K562 (cell line): Measurements from ENCODE around the gene DHCR24. TPM values are rescaled to one million over a fixed set of nuclear protein-coding genes. Genes with fewer than 3 reads are reported as not detected.
A peak's percentile ranks its signal among the peaks of the same experiment; 100 is the strongest.

Experiments
- ATAC-seq: fragments of 200-7000 bp; cut with Tn5 transposase; 3 replicates; pipeline ENCODE4 v1.9.1; 2020; ENCODE audit warnings: moderate library complexity
- BruUV-seq: library from RNA; stranded (reverse); fragments of 400-500 nt; replicated peaks from 2 replicates; lab custom pipeline; 2021; lab: Mats Ljungman, UMichigan
- CTCF ChIA-PET: fragments of 300-600 bp; formaldehyde crosslinking; extraction: SDS; loops from one replicate; lab custom pipeline; 2021; ENCODE audit warnings: low intra/inter-chr PET ratio; lab: Yijun Ruan, JAX
- POLR2A ChIA-PET: fragments of 300-600, 350-650 bp; sonication (Branson Sonifier 250); formaldehyde crosslinking; extraction: SDS; loops from one replicate; lab custom pipeline; 2021; ENCODE audit warnings: antibody characterized with exemption, inconsistent platforms; lab: Yijun Ruan, JAX
- DNase-seq, 4 experiments: peaks; one replicate each; pipeline versions ENCODE4 v3.0.0 to v3.0.0-alpha.2; 2011 to 2018; ENCODE audit warnings: low spot score in 3 of 4, mixed read lengths in 3 of 4; ENCODE audit errors: extremely low read depth in 1 of 4
- FAIRE-seq: peaks from 2 replicates; lab custom pipeline; 2011; peaks lifted over from hg19 to GRCh38; lab: Jason Lieb, UNC
- H2AFZ ChIP-seq: 2 replicates; pipeline ENCODE4 v1.6.0; 2011; ENCODE audit warnings: low read depth, low read length, control low read depth, inconsistent platforms
- H3K27ac ChIP-seq: fragments of 200-600 bp; 3 replicates; pipeline ENCODE4 v1.8.0; 2011; ENCODE audit warnings: low read depth, mild to moderate bottlenecking, control low read depth, inconsistent platforms, low read length, moderate library complexity, mixed read lengths; ENCODE audit errors: extremely low read depth
- H3K27me3 ChIP-seq, 2 experiments: fragments of 300-600 bp in 1 of 2; 2 replicates in 1 of 2; 3 replicates in 1 of 2; pipeline versions ENCODE4 v1.6.0 to v1.8.0; 2011; ENCODE audit warnings: inconsistent platforms in 2 of 2, low read length in 2 of 2, mild to moderate bottlenecking in 1 of 2, mixed read lengths in 1 of 2, moderate library complexity in 1 of 2; ENCODE audit not compliant: control insufficient read depth in 2 of 2, insufficient read depth in 2 of 2
- H3K36me3 ChIP-seq: fragments of 300-600 bp; 3 replicates; pipeline ENCODE4 v1.8.0; 2011; ENCODE audit warnings: mild to moderate bottlenecking, low read length, inconsistent platforms; ENCODE audit not compliant: control insufficient read depth, insufficient read depth
- H3K4me1 ChIP-seq, 2 experiments: fragments of 200-600 bp in 1 of 2; replicated peaks in 1 of 2; 2 replicates in 1 of 2; 3 replicates in 1 of 2; pipeline versions ENCODE4 v1.5.1 to v1.8.0; 2011; ENCODE audit warnings: inconsistent platforms in 2 of 2, low read length in 2 of 2, mild to moderate bottlenecking in 1 of 2, mixed read lengths in 1 of 2, moderate library complexity in 1 of 2; ENCODE audit not compliant: control insufficient read depth in 2 of 2, insufficient read depth in 2 of 2
- H3K4me2 ChIP-seq: 2 replicates; pipeline ENCODE4 v1.6.1; 2011; ENCODE audit warnings: low read length, control low read depth, inconsistent platforms, mixed read lengths; ENCODE audit not compliant: insufficient read depth
- H3K4me3 ChIP-seq: fragments of 200-600 bp; sonication (generic), shearing (Covaris generic); 2 replicates; pipeline ENCODE4 v1.5.1; 2016; ENCODE audit warnings: control low read depth, inconsistent platforms
- H3K79me2 ChIP-seq: fragments of 200-600 bp; 3 replicates; pipeline ENCODE4 v1.8.0; 2011; ENCODE audit warnings: low read length, inconsistent platforms; ENCODE audit not compliant: control insufficient read depth, insufficient read depth
- H3K9ac ChIP-seq, 2 experiments: 2 replicates each; pipeline versions ENCODE4 v1.6.0 to v1.6.1; 2011; ENCODE audit warnings: low read depth in 2 of 2, low read length in 2 of 2, control low read depth in 1 of 2, inconsistent platforms in 1 of 2, mild to moderate bottlenecking in 1 of 2, mixed read lengths in 1 of 2; ENCODE audit not compliant: insufficient read depth in 1 of 2
- H3K9me1 ChIP-seq: one replicate; pipeline ENCODE4 v1.6.0; 2011; ENCODE audit warnings: inconsistent platforms, mild to moderate bottlenecking, low read length, moderate library complexity; ENCODE audit not compliant: control insufficient read depth, insufficient read depth
- H3K9me3 ChIP-seq: replicated peaks from 2 replicates; pipeline ENCODE4 v1.5.1; 2011; ENCODE audit warnings: low read depth, low read length, inconsistent platforms; ENCODE audit not compliant: control insufficient read depth, insufficient read depth
- H4K20me1 ChIP-seq: replicated peaks from 2 replicates; pipeline ENCODE4 v1.6.1; 2011; ENCODE audit warnings: low read length, inconsistent platforms, mixed read lengths; ENCODE audit not compliant: control insufficient read depth, insufficient read depth
- BCOR ChIP-seq: fragments of 450-650 bp; IDR thresholded peaks from 2 replicates; pipeline ENCODE4 v1.6.1; 2016
- DPF2 ChIP-seq: fragments of 450-650 bp; IDR thresholded peaks from 2 replicates; pipeline ENCODE4 v1.6.1; 2016
- ETV1 ChIP-seq: fragments of 450-650 bp; conservative IDR thresholded peaks from 2 replicates; pipeline ENCODE4 v1.6.1; 2016; ENCODE audit warnings: missing genetic modification characterization, control low read depth, low read depth, missing compliant biosample characterization
- HEY1 ChIP-seq: fragments of 250-450 bp; sonication (Bioruptor Pico); IDR thresholded peaks from 2 replicates; pipeline ENCODE4 v1.5.0; 2020; ENCODE audit warnings: mild to moderate bottlenecking, moderate library complexity, borderline replicate concordance
- PTBP1 ChIP-seq: fragments of 200-400 bp; formaldehyde crosslinking; IDR thresholded peaks from 2 replicates; pipeline ENCODE4 v1.6.1; 2017; ENCODE audit warnings: low read depth, low read length
- RBM25 ChIP-seq: fragments of 200-400 bp; formaldehyde crosslinking; IDR thresholded peaks from 2 replicates; pipeline ENCODE4 v1.6.1; 2018; ENCODE audit warnings: low read length, low read depth, moderate library complexity; ENCODE audit not compliant: severe bottlenecking
- SAFB ChIP-seq: fragments of 200-400 bp; formaldehyde crosslinking; IDR thresholded peaks from 2 replicates; pipeline ENCODE4 v1.6.1; 2017; ENCODE audit warnings: low read depth, low read length, borderline replicate concordance
- SNIP1 ChIP-seq: fragments of 450-650 bp; IDR thresholded peaks from 2 replicates; pipeline ENCODE4 v1.7.1; 2017; ENCODE audit warnings: low read depth, mild to moderate bottlenecking
- ZNF143 ChIP-seq: sonication (generic); formaldehyde crosslinking; IDR thresholded peaks from 2 replicates; pipeline ENCODE4 v1.9.0; 2022; ENCODE audit warnings: mild to moderate bottlenecking, missing genetic modification reagents
- ZNF644 ChIP-seq: fragments of 200-800 bp; sonication (Bioruptor generic); IDR thresholded peaks from 2 replicates; pipeline ENCODE4 v1.6.1; 2016; ENCODE audit warnings: low read depth, missing genetic modification characterization, missing compliant biosample characterization
- WGBS: fragments of 100-300 bp; shearing (Covaris generic); methylation state at CpG from one replicate; pipeline ENCODE4 v1.1.6; 2016; ENCODE audit warnings: low coverage, mixed read lengths; ENCODE audit not compliant: insufficient coverage; ENCODE audit errors: missing lambda C conversion rate; 5-methylcytosine and 5-hydroxymethylcytosine counted together
- in situ Hi-C: fragments of 300-500 bp; cut with MboI; formaldehyde crosslinking; loops from 4 replicates; pipeline ENCODE4 v1.15.0; 2018; ENCODE audit warnings: inconsistent platforms, mixed read lengths
- intact Hi-C: fragments of 100-400 bp; cut with micrococcal nuclease; formaldehyde crosslinking; loops from 2 replicates; pipeline ENCODE4 v1.14.2; 2022
- polyA plus RNA-seq, 8 experiments: library from polyadenylated mRNA; depleted of rRNA in 4 of 8; stranded (reverse) in 5 of 8; unstranded in 3 of 8; fragments of >200 nt; fragmentation: Nextera tagmentation in 2 of 8; fragmentation: Illumina TruSeq in 1 of 8; extraction: Ambion mirVana in 2 of 8; extraction: Trizol in 1 of 8; gene quantifications; 2 replicates each; pipeline versions ENCODE4 v1.2.1 to v1.2.3, GENCODE V29; 2011 to 2014; ENCODE audit warnings: inconsistent platforms in 1 of 8, missing spikeins in 1 of 8
- total RNA-seq, 7 experiments: library from RNA; depleted of rRNA in 6 of 7; stranded (reverse); fragments of >200 nt in 6 of 7; fragmentation: Illumina TruSeq in 2 of 7; extraction: Trizol in 2 of 7; gene quantifications; 2 replicates each; pipeline versions ENCODE4 v1.2.1 to v1.2.3, GENCODE V29; 2011 to 2021; ENCODE audit warnings: low replicate concordance in 1 of 7
- TF ChIP-seq, protein P1 (sequence below): fragments of 450-650 bp; conservative IDR thresholded peaks from 2 replicates; pipeline ENCODE4 v1.6.1; 2016; ENCODE audit warnings: missing genetic modification characterization, low read depth, mild to moderate bottlenecking, control low read depth, missing compliant biosample characterization

DHCR24 gene
- total and polyA plus RNA-seq, 9 of the 15 experiments (the other 6 are each of a cell fraction or from before 2014, with no cell fraction given) = 23.4 to 161 (median 79.9) TPM

DNA sequence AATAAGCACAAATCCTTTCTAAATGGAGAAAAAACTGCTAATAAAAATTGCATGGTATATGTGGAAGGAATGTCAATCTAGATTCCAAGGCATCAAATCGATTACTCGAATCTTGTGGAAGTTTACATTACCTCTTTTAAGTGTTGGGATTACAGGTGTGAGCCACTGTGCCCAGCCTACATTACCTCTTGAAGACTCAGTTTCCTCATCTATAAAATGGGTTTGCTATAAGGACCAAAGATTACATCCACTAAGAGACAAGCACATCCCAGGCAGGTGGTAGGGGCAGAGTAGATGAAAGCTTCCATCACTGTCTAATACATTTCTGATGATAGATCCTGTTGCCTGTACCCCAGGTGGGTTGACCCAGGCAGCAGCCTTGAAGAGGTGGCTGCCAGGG, 16.1 kb downstream of the DHCR24 start (continued):
- TF ChIP-seq SAFB (no peak), DPF2 (no peak), SNIP1 (no peak), ZNF143 (CRISPR knock-in tag) (no peak), PTBP1 (no peak), BCOR (peak; percentile 63; the same call in 1 of the 2 replicates), ETV1 (tag) (no peak), RBM25 (peak; percentile 95)
- TF ChIP-seq, protein P1, sequence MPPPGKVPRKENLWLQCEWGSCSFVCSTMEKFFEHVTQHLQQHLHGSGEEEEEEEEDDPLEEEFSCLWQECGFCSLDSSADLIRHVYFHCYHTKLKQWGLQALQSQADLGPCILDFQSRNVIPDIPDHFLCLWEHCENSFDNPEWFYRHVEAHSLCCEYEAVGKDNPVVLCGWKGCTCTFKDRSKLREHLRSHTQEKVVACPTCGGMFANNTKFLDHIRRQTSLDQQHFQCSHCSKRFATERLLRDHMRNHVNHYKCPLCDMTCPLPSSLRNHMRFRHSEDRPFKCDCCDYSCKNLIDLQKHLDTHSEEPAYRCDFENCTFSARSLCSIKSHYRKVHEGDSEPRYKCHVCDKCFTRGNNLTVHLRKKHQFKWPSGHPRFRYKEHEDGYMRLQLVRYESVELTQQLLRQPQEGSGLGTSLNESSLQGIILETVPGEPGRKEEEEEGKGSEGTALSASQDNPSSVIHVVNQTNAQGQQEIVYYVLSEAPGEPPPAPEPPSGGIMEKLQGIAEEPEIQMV (tag) = no peak

DNA sequence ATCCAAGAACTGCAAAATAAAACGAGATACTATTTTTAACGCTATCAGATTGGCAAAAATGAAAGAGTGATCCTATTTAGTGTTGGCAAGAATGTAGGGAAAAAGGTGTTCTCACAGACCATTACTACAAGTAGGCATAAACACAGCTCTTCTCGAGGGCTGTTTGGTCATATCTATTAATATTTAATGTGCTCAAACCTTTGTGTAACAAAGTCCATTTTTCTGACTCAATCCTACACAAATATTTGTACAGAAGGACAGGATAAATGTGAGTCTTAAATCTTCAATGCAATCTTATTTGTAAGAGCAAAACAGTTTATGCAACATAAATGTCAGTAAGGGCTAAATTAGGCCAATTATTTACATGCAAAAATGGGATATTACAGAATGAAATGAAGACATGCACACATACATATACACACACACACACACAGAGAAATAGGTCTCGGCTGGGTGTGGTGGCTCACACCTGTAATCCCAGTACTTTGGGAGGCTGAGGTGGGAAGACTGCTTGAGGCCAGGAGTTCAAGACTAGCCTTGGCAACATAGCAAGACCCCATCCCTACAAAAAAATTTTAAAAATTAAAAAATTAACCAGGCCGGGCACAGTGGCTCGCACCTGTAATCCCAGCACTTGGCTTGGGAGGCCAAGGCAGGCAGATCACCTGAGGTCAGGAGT, 17.7 kb downstream of the DHCR24 start:
- no peaks in the 10 kb centered on the region for H3K9me3 ChIP-seq
- 90% methylated on average over 6 of the region's 6 CpGs for WGBS
- no peak overlapping the region for H2AFZ ChIP-seq
- DNase-seq (no peak), FAIRE-seq (no peak), ATAC-seq (no peak)
- no peak overlapping the region for H3K27ac ChIP-seq
- ChIA-PET POLR2A (interaction anchor here (0.7 kb wide), 1 partner anchor 153 kb away, joined by 4 read pairs; no protein-coding TSS in a partner anchor), CTCF (no interaction called here)
- H3K9me1 ChIP-seq = no peaks in the 10 kb centered on the region
- no peak overlapping the region for H3K9ac ChIP-seq
- no peaks in the 10 kb centered on the region for H3K4me1 ChIP-seq
- no peaks in the 10 kb centered on the region for H3K79me2 ChIP-seq
- peaks cover 94% of the 10 kb centered on the region for H3K36me3 ChIP-seq
- no peak overlapping the region for H3K4me2 ChIP-seq
- H3K27me3 ChIP-seq = no peaks in the 10 kb centered on the region
- no TSS peak for BruUV-seq
- no peak overlapping the region for H3K4me3 ChIP-seq
- in situ Hi-C loops = no loop called here
- TF ChIP-seq HEY1 (CRISPR knock-in tag) (no peak), ZNF644 (tag) (no peak)
- intact Hi-C loops = no loop called here
- H4K20me1 ChIP-seq = 0 out of 2 replicates have a peak, but pooled peaks cover 5% of the 10 kb centered on the region
